HepG2 (cell line): ENCODE measurements around the gene COBLL1. TPM values are rescaled to one million over a fixed set of nuclear protein-coding genes. Genes with fewer than 3 reads are reported as not detected.
A peak's percentile ranks its signal among the peaks of the same experiment; 100 is the strongest.

Experiments
- ARID3A ChIP-seq: IDR thresholded peaks from 2 replicates; pipeline ENCODE4 v1.6.1; 2012; ENCODE audit warnings: low read depth, low read length, improper control_type of control experiment
- CHD2 ChIP-seq: IDR thresholded peaks from 2 replicates; pipeline ENCODE4 v1.6.1; 2011; ENCODE audit warnings: low read depth, low read length, improper control_type of control experiment
- FLYWCH1 ChIP-seq: sonication (generic); formaldehyde crosslinking; IDR thresholded peaks from 2 replicates; pipeline ENCODE4 v1.8.1; 2023; ENCODE audit warnings: mild to moderate bottlenecking, missing genetic modification reagents
- FOXC1 ChIP-seq: sonication (generic); formaldehyde crosslinking; IDR thresholded peaks from 2 replicates; pipeline ENCODE4 v1.8.0; 2022; ENCODE audit warnings: mild to moderate bottlenecking, missing genetic modification reagents, borderline replicate concordance
- FUBP1 ChIP-seq: sonication (generic); formaldehyde crosslinking; IDR thresholded peaks from 2 replicates; pipeline ENCODE4 v1.5.1; 2020; ENCODE audit warnings: missing genetic modification reagents, mild to moderate bottlenecking, borderline replicate concordance
- GATAD2A ChIP-seq: IDR thresholded peaks from 2 replicates; pipeline ENCODE4 v1.6.1; 2016
- KLF15 ChIP-seq: sonication (generic); formaldehyde crosslinking; IDR thresholded peaks from 2 replicates; pipeline ENCODE4 v1.8.1; 2023; ENCODE audit warnings: borderline replicate concordance, mild to moderate bottlenecking, inconsistent platforms, missing genetic modification reagents, mixed read lengths
- MAZ ChIP-seq, 2 experiments: sonication (generic) in 1 of 2; formaldehyde crosslinking in 1 of 2; IDR thresholded peaks; 2 replicates each; pipeline versions ENCODE4 v1.5.0 to v1.6.1; 2012 to 2020; ENCODE audit warnings: low read depth in 2 of 2, mild to moderate bottlenecking in 2 of 2, borderline replicate concordance in 1 of 2, improper control_type of control experiment in 1 of 2, low read length in 1 of 2, missing genetic modification reagents in 1 of 2, moderate library complexity in 1 of 2
- NCOA2 ChIP-seq: sonication (generic); formaldehyde crosslinking; IDR thresholded peaks from 2 replicates; pipeline ENCODE4 v1.8.0; 2022; ENCODE audit warnings: inconsistent platforms
- NR2F6 ChIP-seq, 2 experiments: IDR thresholded peaks; 2 replicates each; pipeline ENCODE4 v1.6.1; 2016; ENCODE audit warnings: antibody characterized with exemption in 1 of 2, mild to moderate bottlenecking in 1 of 2
- POGZ ChIP-seq: sonication (generic); formaldehyde crosslinking; IDR thresholded peaks from 2 replicates; pipeline ENCODE4 v1.4.0; 2020; ENCODE audit warnings: mild to moderate bottlenecking, missing genetic modification reagents
- SAP130 ChIP-seq: IDR thresholded peaks from 2 replicates; pipeline ENCODE4 v1.6.1; 2016; ENCODE audit warnings: low read depth
- SP5 ChIP-seq: IDR thresholded peaks from 2 replicates; pipeline ENCODE4 v1.6.1; 2016; ENCODE audit warnings: low read depth, borderline replicate concordance
- ZFP1 ChIP-seq: IDR thresholded peaks from 2 replicates; pipeline ENCODE4 v1.6.1; 2016
- ZNF12 ChIP-seq: sonication (generic); formaldehyde crosslinking; IDR thresholded peaks from 2 replicates; pipeline ENCODE4 v1.5.0; 2020; ENCODE audit warnings: missing genetic modification reagents
- ZNF124 ChIP-seq: sonication (generic); formaldehyde crosslinking; IDR thresholded peaks from 2 replicates; pipeline ENCODE4 v1.4.0; 2020; ENCODE audit warnings: missing genetic modification reagents
- ZNF33B ChIP-seq: sonication (generic); formaldehyde crosslinking; IDR thresholded peaks from 2 replicates; pipeline ENCODE4 v1.5.1; 2020; ENCODE audit warnings: mild to moderate bottlenecking, missing genetic modification reagents
- ZNF383 ChIP-seq: sonication (generic); formaldehyde crosslinking; IDR thresholded peaks from 2 replicates; pipeline ENCODE4 v1.4.0; 2020; ENCODE audit warnings: missing genetic modification reagents, mild to moderate bottlenecking, borderline replicate concordance
- ZNF44 ChIP-seq: sonication (generic); formaldehyde crosslinking; IDR thresholded peaks from 2 replicates; pipeline ENCODE4 v1.5.1; 2020; ENCODE audit warnings: mild to moderate bottlenecking, missing genetic modification reagents
- ZNF569 ChIP-seq: sonication (generic); formaldehyde crosslinking; IDR thresholded peaks from 2 replicates; pipeline ENCODE4 v1.5.0; 2020; ENCODE audit warnings: mild to moderate bottlenecking, missing genetic modification reagents, moderate library complexity, borderline replicate concordance
- ZSCAN22 ChIP-seq: sonication (generic); formaldehyde crosslinking; IDR thresholded peaks from 2 replicates; pipeline ENCODE4 v1.4.0; 2020; ENCODE audit warnings: mild to moderate bottlenecking, missing genetic modification reagents
- polyA plus RNA-seq, 8 experiments: library from polyadenylated mRNA; depleted of rRNA in 3 of 8; stranded (reverse) in 7 of 8; unstranded in 1 of 8; fragments of >200 nt; fragmentation: Illumina TruSeq in 4 of 8; extraction: Trizol in 4 of 8; gene quantifications; 2 replicates each; pipeline versions ENCODE4 v1.2.1 to v1.2.3, GENCODE V29; 2011 to 2016; ENCODE audit warnings: low read depth in 4 of 8, missing spikeins in 1 of 8, mixed read lengths in 1 of 8; ENCODE audit not compliant: insufficient read depth in 1 of 8
- total RNA-seq, 5 experiments: library from RNA; depleted of rRNA; stranded (reverse); fragments of >200 nt; fragmentation: Illumina TruSeq; extraction: Trizol; gene quantifications; 2 replicates each; pipeline ENCODE4 v1.2.3, GENCODE V29; 2016; ENCODE audit warnings: low read depth in 1 of 5
- TF ChIP-seq, protein P1 (sequence below): sonication (generic); formaldehyde crosslinking; IDR thresholded peaks from 2 replicates; pipeline ENCODE4 v1.4.0; 2020; ENCODE audit warnings: missing genetic modification reagents
- TF ChIP-seq, protein P2 (sequence below): sonication (generic); formaldehyde crosslinking; IDR thresholded peaks from 2 replicates; pipeline ENCODE4 v1.4.0; 2020; ENCODE audit warnings: missing genetic modification reagents
- TF ChIP-seq, protein P3 (sequence below): sonication (generic); formaldehyde crosslinking; IDR thresholded peaks from 2 replicates; pipeline ENCODE4 v1.8.1; 2023; ENCODE audit warnings: missing genetic modification reagents, mild to moderate bottlenecking, borderline replicate concordance

The COBLL1 gene
- total and polyA plus RNA-seq, 2 of the 13 experiments (the other 11 are each of a cell fraction or from before 2014, with no cell fraction given) = 32.6 to 86.8 TPM

GRCh38 chr2:164697688-164698461, 143.7 kb downstream of the COBLL1 start (continued):
- TF ChIP-seq ZNF124 (CRISPR knock-in tag) (no peak), SAP130 (CRISPR knock-in tag) (peak; percentile 29; the same call in 1 of the 2 replicates), SP5 (CRISPR knock-in tag) (no peak), KLF15 (CRISPR knock-in tag) (no peak), ZNF12 (CRISPR knock-in tag) (no peak), FLYWCH1 (CRISPR knock-in tag) (no peak), MAZ (IDR thresholded peaks at IDR 0.05; ENCODE audit: borderline replicate concordance, low read depth, low read length) (no peak), MAZ (CRISPR knock-in tag; IDR thresholded peaks at IDR 0.05; ENCODE audit: low read depth) (no peak), ZSCAN22 (CRISPR knock-in tag) (no peak), ZNF44 (no peak), ZFP1 (CRISPR knock-in tag) (no peak), GATAD2A (peak; percentile 72), FOXC1 (CRISPR knock-in tag) (no peak), ZNF33B (CRISPR knock-in tag) (no peak), ZNF569 (no peak), NCOA2 (CRISPR knock-in tag) (no peak), ARID3A (peak; percentile 90), FUBP1 (CRISPR knock-in tag) (no peak), NR2F6 (IDR thresholded peaks at IDR 0.05) (no peak), NR2F6 (CRISPR knock-in tag; IDR thresholded peaks at IDR 0.05) (0 out of 2 replicates have a peak, but pooled peaks have one; percentile 23), CHD2 (no peak), ZNF383 (no peak), POGZ (CRISPR knock-in tag) (0 out of 2 replicates have a peak, but pooled peaks have one; percentile 33)
- TF ChIP-seq, protein P1, sequence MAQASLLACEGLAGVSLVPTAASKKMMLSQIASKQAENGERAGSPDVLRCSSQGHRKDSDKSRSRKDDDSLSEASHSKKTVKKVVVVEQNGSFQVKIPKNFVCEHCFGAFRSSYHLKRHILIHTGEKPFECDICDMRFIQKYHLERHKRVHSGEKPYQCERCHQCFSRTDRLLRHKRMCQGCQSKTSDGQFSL (CRISPR knock-in tag) = no peak
- TF ChIP-seq, protein P2, sequence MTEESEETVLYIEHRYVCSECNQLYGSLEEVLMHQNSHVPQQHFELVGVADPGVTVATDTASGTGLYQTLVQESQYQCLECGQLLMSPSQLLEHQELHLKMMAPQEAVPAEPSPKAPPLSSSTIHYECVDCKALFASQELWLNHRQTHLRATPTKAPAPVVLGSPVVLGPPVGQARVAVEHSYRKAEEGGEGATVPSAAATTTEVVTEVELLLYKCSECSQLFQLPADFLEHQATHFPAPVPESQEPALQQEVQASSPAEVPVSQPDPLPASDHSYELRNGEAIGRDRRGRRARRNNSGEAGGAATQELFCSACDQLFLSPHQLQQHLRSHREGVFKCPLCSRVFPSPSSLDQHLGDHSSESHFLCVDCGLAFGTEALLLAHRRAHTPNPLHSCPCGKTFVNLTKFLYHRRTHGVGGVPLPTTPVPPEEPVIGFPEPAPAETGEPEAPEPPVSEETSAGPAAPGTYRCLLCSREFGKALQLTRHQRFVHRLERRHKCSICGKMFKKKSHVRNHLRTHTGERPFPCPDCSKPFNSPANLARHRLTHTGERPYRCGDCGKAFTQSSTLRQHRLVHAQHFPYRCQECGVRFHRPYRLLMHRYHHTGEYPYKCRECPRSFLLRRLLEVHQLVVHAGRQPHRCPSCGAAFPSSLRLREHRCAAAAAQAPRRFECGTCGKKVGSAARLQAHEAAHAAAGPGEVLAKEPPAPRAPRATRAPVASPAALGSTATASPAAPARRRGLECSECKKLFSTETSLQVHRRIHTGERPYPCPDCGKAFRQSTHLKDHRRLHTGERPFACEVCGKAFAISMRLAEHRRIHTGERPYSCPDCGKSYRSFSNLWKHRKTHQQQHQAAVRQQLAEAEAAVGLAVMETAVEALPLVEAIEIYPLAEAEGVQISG (CRISPR knock-in tag) = no peak
- TF ChIP-seq, protein P3, sequence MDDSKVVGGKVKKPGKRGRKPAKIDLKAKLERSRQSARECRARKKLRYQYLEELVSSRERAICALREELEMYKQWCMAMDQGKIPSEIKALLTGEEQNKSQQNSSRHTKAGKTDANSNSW (CRISPR knock-in tag) = no peak
